ENCODE data around the gene CDH23. TPM values are rescaled to one million over a fixed set of nuclear protein-coding genes. Genes with fewer than 3 reads are reported as not detected.

Gene CDH23
- total RNA-seq, 1 donor from 2014 or later = 10.3 TPM

- intact Hi-C loops (cut with DNase I) = no loop called here
- Histone ChIP-seq H3K4me1 (no peaks in the 10 kb centered on the region), H3K27ac (no peak overlapping the region), H3K36me3 (no peaks in the 10 kb centered on the region), H3K27me3 (no peaks in the 10 kb centered on the region), H3K9me3 (no peaks in the 10 kb centered on the region), H3K4me3 (no peak overlapping the region)
- DNase-seq (ENCODE audit: extremely low spot score in 2 of 2) = no peak
- TF ChIP-seq POLR2A (IDR thresholded peaks at IDR 0.05) = no peak
- TF ChIP-seq POLR2AphosphoS5 (IDR thresholded peaks at IDR 0.05; ENCODE audit: insufficient read depth in 1 of 2, low read depth in 1 of 2) = no peak
- no peak for TF ChIP-seq CTCF (IDR thresholded peaks at IDR 0.05)
Measured at GRCh38 chr10:71798308-71798624, 401.5 kb downstream of the CDH23 start.

GRCh38 chr10:71799112-71799511 is 402.4 kb downstream of the CDH23 start:
- Histone ChIP-seq H3K4me3 (no peak overlapping the region), H3K9me3 (no peaks in the 10 kb centered on the region), H3K4me1 (no peaks in the 10 kb centered on the region), H3K36me3 (no peaks in the 10 kb centered on the region), H3K27me3 (no peaks in the 10 kb centered on the region), H3K27ac (no peak overlapping the region)
- intact Hi-C loops (cut with DNase I) = no loop called here
- TF ChIP-seq POLR2AphosphoS5 (IDR thresholded peaks at IDR 0.05; ENCODE audit: insufficient read depth in 1 of 2, low read depth in 1 of 2) (no peak), CTCF (IDR thresholded peaks at IDR 0.05) (no peak), POLR2A (IDR thresholded peaks at IDR 0.05) (no peak)
- no peak for DNase-seq (ENCODE audit: extremely low spot score in 2 of 2)

GRCh38 chr10:71799608-71800453 is 403.1 kb downstream of the CDH23 start:
- no peak for DNase-seq (ENCODE audit: extremely low spot score in 2 of 2)
- no peak overlapping the region for H3K4me3 ChIP-seq
- TF ChIP-seq POLR2A (IDR thresholded peaks at IDR 0.05) (no peak), POLR2AphosphoS5 (IDR thresholded peaks at IDR 0.05; ENCODE audit: insufficient read depth in 1 of 2, low read depth in 1 of 2) (no peak), CTCF (IDR thresholded peaks at IDR 0.05) (no peak)
- intact Hi-C loops (cut with DNase I) = loop anchor here (10.0 kb wide), 1 partner anchor 405 kb away; the partner anchor contains the start of gene CDH23
- no peaks in the 10 kb centered on the region for H3K4me1 ChIP-seq
- H3K9me3 ChIP-seq = no peaks in the 10 kb centered on the region
- no peak overlapping the region for H3K27ac ChIP-seq
- no peaks in the 10 kb centered on the region for H3K36me3 ChIP-seq
- H3K27me3 ChIP-seq = no peaks in the 10 kb centered on the region

GRCh38 chr10:71801361-71801760 is 404.6 kb downstream of the CDH23 start:
- H3K4me3 ChIP-seq = no peak overlapping the region
- H3K27ac ChIP-seq = no peak overlapping the region
- no peaks in the 10 kb centered on the region for H3K9me3 ChIP-seq
- DNase-seq (ENCODE audit: extremely low spot score in 2 of 2) = no peak
- H3K36me3 ChIP-seq = no peaks in the 10 kb centered on the region
- intact Hi-C loops (cut with DNase I) = loop anchor here (10.0 kb wide), 1 partner anchor 407 kb away; the partner anchor contains the start of gene CDH23
- no peaks in the 10 kb centered on the region for H3K4me1 ChIP-seq
- no peak for TF ChIP-seq POLR2A (IDR thresholded peaks at IDR 0.05)
- TF ChIP-seq CTCF (IDR thresholded peaks at IDR 0.05) = no peak
- TF ChIP-seq POLR2AphosphoS5 (IDR thresholded peaks at IDR 0.05; ENCODE audit: insufficient read depth in 1 of 2, low read depth in 1 of 2) = no peak
- no peaks in the 10 kb centered on the region for H3K27me3 ChIP-seq

GRCh38 chr10:71802235-71802634 is 405.5 kb downstream of the CDH23 start:
- Histone ChIP-seq H3K36me3 (no peaks in the 10 kb centered on the region), H3K27ac (no peak overlapping the region), H3K4me1 (no peaks in the 10 kb centered on the region), H3K4me3 (no peak overlapping the region), H3K27me3 (no peaks in the 10 kb centered on the region), H3K9me3 (no peaks in the 10 kb centered on the region)
- TF ChIP-seq POLR2AphosphoS5 (IDR thresholded peaks at IDR 0.05; ENCODE audit: insufficient read depth in 1 of 2, low read depth in 1 of 2) (no peak), POLR2A (IDR thresholded peaks at IDR 0.05) (no peak), CTCF (IDR thresholded peaks at IDR 0.05) (no peak)
- DNase-seq (ENCODE audit: extremely low spot score in 2 of 2) = no peak
- intact Hi-C loops (cut with DNase I) = loop anchor here (10.0 kb wide), 1 partner anchor 407 kb away; the partner anchor contains the start of gene CDH23

All from vagina (tissue), 2 donors.